GM12878 (cell line): ENCODE measurements around the gene NPAS1. TPM values are rescaled to one million over a fixed set of nuclear protein-coding genes. Genes with fewer than 3 reads are reported as not detected.
A peak's percentile ranks its signal among the peaks of the same experiment; 100 is the strongest.

ENCODE experiments used
- ATAC-seq: fragments of 200-7000 bp; cut with Tn5 transposase; 3 replicates; pipeline ENCODE4 v1.9.1; 2020; ENCODE audit warnings: mild to moderate bottlenecking, moderate library complexity
- BruUV-seq: library from RNA; stranded (reverse); fragments of 400-500 nt; replicated peaks from 2 replicates; lab custom pipeline; 2021; lab: Mats Ljungman, UMichigan
- CTCF ChIA-PET: fragments of 300-600 bp; sonication (Branson Sonifier 250); formaldehyde crosslinking; extraction: SDS; loops from one replicate; lab custom pipeline; 2021; ENCODE audit warnings: inconsistent platforms; lab: Yijun Ruan, JAX
- POLR2A ChIA-PET: fragments of 350-600 bp; formaldehyde crosslinking; extraction: SDS; loops from one replicate; lab custom pipeline; 2021; ENCODE audit warnings: inconsistent platforms; lab: Charles Lee
- RAD21 ChIA-PET: fragments of 300-600 bp; sonication (Branson Sonifier 250); formaldehyde crosslinking; loops from one replicate; lab custom pipeline; 2023; ENCODE audit warnings: antibody characterized with exemption; ENCODE audit not compliant: unreplicated experiment; lab: Charles Lee
- SMC1A ChIA-PET: fragments of 300-600 bp; sonication (Branson Sonifier 250); formaldehyde crosslinking; loops from one replicate; lab custom pipeline; 2023; ENCODE audit not compliant: unreplicated experiment, uncharacterized antibody; lab: Charles Lee
- DNase-seq: peaks from one replicate; pipeline ENCODE4 v3.0.0-alpha.2; 2011; ENCODE audit warnings: low read depth, low spot score
- FAIRE-seq: peaks from 3 replicates; lab custom pipeline; 2011; peaks lifted over from hg19 to GRCh38; lab: Jason Lieb, UNC
- H2AFZ ChIP-seq: 2 replicates; pipeline ENCODE4 v1.6.0; 2011; ENCODE audit warnings: low read depth, low read length, control low read depth; ENCODE audit not compliant: control insufficient read depth
- H3K27ac ChIP-seq: 2 replicates; pipeline ENCODE4 v1.5.1; 2011; ENCODE audit warnings: control low read depth; ENCODE audit not compliant: control insufficient read depth, insufficient read depth
- H3K27me3 ChIP-seq, 2 experiments: replicated peaks in 1 of 2; 2 replicates each; pipeline versions ENCODE4 v1.6.0 to v1.6.1; 2011; ENCODE audit warnings: low read length in 1 of 2; ENCODE audit not compliant: control insufficient read depth in 2 of 2, insufficient read depth in 2 of 2
- H3K36me3 ChIP-seq, 2 experiments: 2 replicates each; pipeline ENCODE4 v1.5.1; 2011; ENCODE audit warnings: low read length in 1 of 2; ENCODE audit not compliant: control insufficient read depth in 2 of 2, insufficient read depth in 2 of 2
- H3K4me1 ChIP-seq: 2 replicates; pipeline ENCODE4 v1.6.1; 2011; ENCODE audit warnings: mild to moderate bottlenecking, low read length, moderate library complexity, mixed read lengths; ENCODE audit not compliant: control insufficient read depth, insufficient read depth
- H3K4me2 ChIP-seq: 2 replicates; pipeline ENCODE4 v1.6.0; 2011; ENCODE audit warnings: control low read depth; ENCODE audit not compliant: control insufficient read depth, insufficient read depth
- H3K4me3 ChIP-seq: fragments of 200-600 bp; sonication (generic); 2 replicates; pipeline ENCODE4 v1.5.1; 2016
- H3K79me2 ChIP-seq: 2 replicates; pipeline ENCODE4 v1.6.0; 2011; ENCODE audit warnings: low read length; ENCODE audit not compliant: control insufficient read depth, insufficient read depth
- H3K9ac ChIP-seq: 2 replicates; pipeline ENCODE4 v1.8.0; 2011; ENCODE audit warnings: low read length, control low read depth, mixed read lengths; ENCODE audit not compliant: control insufficient read depth, insufficient read depth
- H3K9me3 ChIP-seq: replicated peaks from 3 replicates; pipeline ENCODE4 v1.5.1; 2011; ENCODE audit warnings: mild to moderate bottlenecking, low read length; ENCODE audit not compliant: control insufficient read depth, insufficient read depth
- H4K20me1 ChIP-seq: 2 replicates; pipeline ENCODE4 v1.6.0; 2011; ENCODE audit not compliant: control insufficient read depth, insufficient read depth
- CHD4 ChIP-seq: fragments of 200-600 bp; sonication (generic); IDR thresholded peaks from 2 replicates; pipeline ENCODE4 v1.6.1; 2016; ENCODE audit warnings: mild to moderate bottlenecking
- LARP7 ChIP-seq: fragments of 450-650 bp; IDR thresholded peaks from 2 replicates; pipeline ENCODE4 v1.6.1; 2017; ENCODE audit warnings: mild to moderate bottlenecking
- MYB ChIP-seq: fragments of 150-350 bp; IDR thresholded peaks from 2 replicates; pipeline ENCODE4 v1.6.1; 2014; ENCODE audit warnings: mild to moderate bottlenecking, low read depth, low read length, borderline replicate concordance
- RBBP5 ChIP-seq: fragments of 200-600 bp; sonication (generic); conservative IDR thresholded peaks from 2 replicates; pipeline ENCODE4 v1.6.1; 2016
- YY1 ChIP-seq: IDR thresholded peaks from 2 replicates; pipeline ENCODE4 v1.6.1; 2011; ENCODE audit warnings: low read depth, mild to moderate bottlenecking, low read length
- WGBS: methylation state at CpG from one replicate; pipeline ENCODE4 v1.1.6; 2016; ENCODE audit warnings: low lambda C conversion rate; ENCODE audit not compliant: insufficient replicate concordance, insufficient coverage; ENCODE audit errors: missing lambda C conversion rate; 5-methylcytosine and 5-hydroxymethylcytosine counted together
- in situ Hi-C: fragments of 300-500 bp; cut with MboI; formaldehyde crosslinking; loops from 9 replicates; pipeline ENCODE4 v1.14.3; 2018; ENCODE audit warnings: mixed read lengths
- intact Hi-C: fragments of 100-400 bp; cut with micrococcal nuclease; formaldehyde crosslinking; loops from one replicate; pipeline ENCODE4 v1.14.2; 2022; ENCODE audit not compliant: unreplicated experiment
- polyA plus RNA-seq, 11 experiments: library from polyadenylated mRNA; depleted of rRNA in 4 of 11; unstranded in 6 of 11; stranded (reverse) in 5 of 11; fragments of >200 nt; fragmentation: Nextera tagmentation in 4 of 11; fragmentation: Illumina TruSeq in 1 of 11; extraction: Ambion mirVana in 4 of 11; extraction: Trizol in 1 of 11; gene quantifications; 1 replicate in 1 of 11; 2 replicates in 10 of 11; pipeline versions ENCODE4 v1.2.1 to v1.2.3, GENCODE V29; 2011 to 2016; ENCODE audit warnings: inconsistent platforms in 2 of 11, missing spikeins in 2 of 11, low read depth in 1 of 11
- total RNA-seq, 4 experiments: library from RNA; depleted of rRNA in 3 of 4; stranded (reverse); fragments of >200 nt in 3 of 4; fragmentation: Illumina TruSeq in 1 of 4; extraction: Trizol in 1 of 4; gene quantifications; 2 replicates each; pipeline versions ENCODE4 v1.2.1 to v1.2.3, GENCODE V29; 2013 to 2021
- TF ChIP-seq, protein P1 (sequence below): fragments of 450-650 bp; IDR thresholded peaks from 2 replicates; pipeline ENCODE4 v1.6.1; 2016; ENCODE audit warnings: mild to moderate bottlenecking
- TF ChIP-seq, protein P2 (sequence below): IDR thresholded peaks from 2 replicates; pipeline ENCODE4 v1.6.1; 2012; ENCODE audit warnings: mild to moderate bottlenecking, low read depth, low read length

Gene NPAS1
- total and polyA plus RNA-seq, 10 of the 15 experiments (the other 5 are each of a cell fraction or from before 2014, with no cell fraction given) = 0.14 to 0.72 (median 0.28) TPM; not detected in 3

DNA sequence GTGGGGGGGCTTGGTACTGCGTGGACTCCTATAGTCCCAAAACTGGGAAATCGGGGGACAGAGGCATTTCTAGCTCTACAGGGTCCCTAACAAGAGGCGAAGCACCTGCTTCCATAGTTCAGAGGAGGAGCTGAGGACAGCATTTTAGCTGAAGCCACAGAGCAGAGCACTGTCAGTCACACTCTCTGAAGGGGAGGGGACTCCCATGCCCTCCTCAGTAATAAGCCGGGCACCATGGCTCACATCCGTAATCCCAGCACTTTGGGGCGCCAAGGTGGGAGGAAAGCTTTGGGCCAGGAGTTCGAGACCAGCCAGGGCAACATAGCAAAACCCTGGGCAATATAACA, 3.8 kb downstream of the NPAS1 start:
- intact Hi-C loops = no loop called here
- H3K9me3 ChIP-seq = no peaks in the 10 kb centered on the region
- H3K9ac ChIP-seq = no peak overlapping the region
- H3K4me3 ChIP-seq = no peak overlapping the region
- H3K27ac ChIP-seq = no peak overlapping the region
- ATAC-seq = no peak
- POLR2A ChIA-PET = interaction anchor here (0.5 kb wide), 1 partner anchor 196 kb away, joined by 4 read pairs; no protein-coding TSS in a partner anchor
- no peaks in the 10 kb centered on the region for H3K36me3 ChIP-seq
- no TSS peak for BruUV-seq
- no peak overlapping the region for H2AFZ ChIP-seq
- 21% methylated on average over 7 of the region's 7 CpGs for WGBS
- H4K20me1 ChIP-seq = peaks cover 3% of the 10 kb centered on the region; the same call in 1 of the 2 replicates
- CTCF ChIA-PET = interaction anchor here (1.0 to 2.0 kb wide), 2 partner anchors 10 to 12 kb away, joined by 5 to 11 read pairs; no protein-coding TSS in a partner anchor
- DNase-seq = no peak
- no peaks in the 10 kb centered on the region for H3K4me1 ChIP-seq
- no peak overlapping the region for H3K4me2 ChIP-seq
- peaks cover 18 to 34% of the 10 kb centered on the region in 2 experiments for H3K27me3 ChIP-seq
- in situ Hi-C loops = no loop called here
- no peak for FAIRE-seq
- SMC1A ChIA-PET = interaction anchor here (1.0 kb wide), 1 partner anchor 10 kb away, joined by 4 read pairs; no protein-coding TSS in a partner anchor
- RAD21 ChIA-PET = interaction anchor here (0.8 kb wide), 1 partner anchor 12 kb away, joined by 4 read pairs; no protein-coding TSS in a partner anchor
- TF ChIP-seq CHD4 = no peak
- TF ChIP-seq, protein P1, sequence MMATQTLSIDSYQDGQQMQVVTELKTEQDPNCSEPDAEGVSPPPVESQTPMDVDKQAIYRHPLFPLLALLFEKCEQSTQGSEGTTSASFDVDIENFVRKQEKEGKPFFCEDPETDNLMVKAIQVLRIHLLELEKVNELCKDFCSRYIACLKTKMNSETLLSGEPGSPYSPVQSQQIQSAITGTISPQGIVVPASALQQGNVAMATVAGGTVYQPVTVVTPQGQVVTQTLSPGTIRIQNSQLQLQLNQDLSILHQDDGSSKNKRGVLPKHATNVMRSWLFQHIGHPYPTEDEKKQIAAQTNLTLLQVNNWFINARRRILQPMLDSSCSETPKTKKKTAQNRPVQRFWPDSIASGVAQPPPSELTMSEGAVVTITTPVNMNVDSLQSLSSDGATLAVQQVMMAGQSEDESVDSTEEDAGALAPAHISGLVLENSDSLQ = peak; percentile 38; the same call in 1 of the 2 replicates
- H3K79me2 ChIP-seq = no peaks in the 10 kb centered on the region

DNA sequence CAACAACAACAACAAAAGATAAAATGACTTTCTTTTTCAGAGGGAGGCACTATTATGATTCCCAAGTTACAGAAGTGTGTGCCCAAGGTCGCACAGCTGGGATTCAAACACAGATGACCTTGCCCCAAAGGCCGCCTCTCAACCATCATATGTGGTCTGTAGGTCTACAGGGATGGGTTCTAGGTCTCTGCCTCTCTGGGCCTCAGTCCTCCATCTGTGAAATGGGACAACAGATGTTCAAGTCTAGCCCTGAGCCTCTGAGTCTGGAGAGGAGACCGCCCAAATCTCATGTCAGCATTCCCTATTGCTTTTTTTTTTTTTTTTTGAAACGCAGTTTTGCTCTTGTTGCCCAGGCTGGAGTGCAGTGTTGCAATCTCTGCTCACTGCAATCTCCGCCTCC, 4.9 kb downstream of the NPAS1 start:
- FAIRE-seq (no peak), ATAC-seq (no peak), DNase-seq (no peak)
- ChIA-PET POLR2A (no interaction called here), RAD21 (interaction anchor here (2.1 kb wide), 1 partner anchor 12 kb away, joined by 12 read pairs; no protein-coding TSS in a partner anchor), CTCF (no interaction called here), SMC1A (no interaction called here)
- H3K9me3 ChIP-seq = no peaks in the 10 kb centered on the region
- in situ Hi-C loops = no loop called here
- no peak overlapping the region for H3K27ac ChIP-seq
- TF ChIP-seq, protein P2, sequence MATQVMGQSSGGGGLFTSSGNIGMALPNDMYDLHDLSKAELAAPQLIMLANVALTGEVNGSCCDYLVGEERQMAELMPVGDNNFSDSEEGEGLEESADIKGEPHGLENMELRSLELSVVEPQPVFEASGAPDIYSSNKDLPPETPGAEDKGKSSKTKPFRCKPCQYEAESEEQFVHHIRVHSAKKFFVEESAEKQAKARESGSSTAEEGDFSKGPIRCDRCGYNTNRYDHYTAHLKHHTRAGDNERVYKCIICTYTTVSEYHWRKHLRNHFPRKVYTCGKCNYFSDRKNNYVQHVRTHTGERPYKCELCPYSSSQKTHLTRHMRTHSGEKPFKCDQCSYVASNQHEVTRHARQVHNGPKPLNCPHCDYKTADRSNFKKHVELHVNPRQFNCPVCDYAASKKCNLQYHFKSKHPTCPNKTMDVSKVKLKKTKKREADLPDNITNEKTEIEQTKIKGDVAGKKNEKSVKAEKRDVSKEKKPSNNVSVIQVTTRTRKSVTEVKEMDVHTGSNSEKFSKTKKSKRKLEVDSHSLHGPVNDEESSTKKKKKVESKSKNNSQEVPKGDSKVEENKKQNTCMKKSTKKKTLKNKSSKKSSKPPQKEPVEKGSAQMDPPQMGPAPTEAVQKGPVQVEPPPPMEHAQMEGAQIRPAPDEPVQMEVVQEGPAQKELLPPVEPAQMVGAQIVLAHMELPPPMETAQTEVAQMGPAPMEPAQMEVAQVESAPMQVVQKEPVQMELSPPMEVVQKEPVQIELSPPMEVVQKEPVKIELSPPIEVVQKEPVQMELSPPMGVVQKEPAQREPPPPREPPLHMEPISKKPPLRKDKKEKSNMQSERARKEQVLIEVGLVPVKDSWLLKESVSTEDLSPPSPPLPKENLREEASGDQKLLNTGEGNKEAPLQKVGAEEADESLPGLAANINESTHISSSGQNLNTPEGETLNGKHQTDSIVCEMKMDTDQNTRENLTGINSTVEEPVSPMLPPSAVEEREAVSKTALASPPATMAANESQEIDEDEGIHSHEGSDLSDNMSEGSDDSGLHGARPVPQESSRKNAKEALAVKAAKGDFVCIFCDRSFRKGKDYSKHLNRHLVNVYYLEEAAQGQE = no peak
- no peak for TF ChIP-seq MYB
- TF ChIP-seq YY1 = no peak
- TF ChIP-seq RBBP5 = no peak
- TF ChIP-seq LARP7 = no peak
- H3K4me3 ChIP-seq = no peak overlapping the region
- H2AFZ ChIP-seq = no peak overlapping the region
- H3K4me1 ChIP-seq = no peaks in the 10 kb centered on the region
- 22% methylated on average over 5 of the region's 5 CpGs for WGBS
- no peak overlapping the region for H3K9ac ChIP-seq
- peaks cover 18 to 28% of the 10 kb centered on the region in 2 experiments for H3K27me3 ChIP-seq
- H3K4me2 ChIP-seq = no peak overlapping the region
- H3K36me3 ChIP-seq = no peaks in the 10 kb centered on the region
- intact Hi-C loops = no loop called here
- no peaks in the 10 kb centered on the region for H3K79me2 ChIP-seq
- H4K20me1 ChIP-seq = no peaks in the 10 kb centered on the region; the same call in 1 of the 2 replicates
- BruUV-seq = no TSS peak
